GM18870 (cell line): Measurements from ENCODE around the gene AMZ1.
"Not testable (repeated sequence)": the region's sequence is repeated elsewhere in the genome, so short reads cannot be mapped to it uniquely, and the experiment has no call there.

Experiments
- ATAC-seq: cut with Tn5 transposase; IDR thresholded peaks from one replicate; pipeline ENCODE4 v1.9.1; 2021; ENCODE audit warnings: moderate library complexity; ENCODE audit not compliant: unreplicated experiment

The AMZ1 gene

DNA sequence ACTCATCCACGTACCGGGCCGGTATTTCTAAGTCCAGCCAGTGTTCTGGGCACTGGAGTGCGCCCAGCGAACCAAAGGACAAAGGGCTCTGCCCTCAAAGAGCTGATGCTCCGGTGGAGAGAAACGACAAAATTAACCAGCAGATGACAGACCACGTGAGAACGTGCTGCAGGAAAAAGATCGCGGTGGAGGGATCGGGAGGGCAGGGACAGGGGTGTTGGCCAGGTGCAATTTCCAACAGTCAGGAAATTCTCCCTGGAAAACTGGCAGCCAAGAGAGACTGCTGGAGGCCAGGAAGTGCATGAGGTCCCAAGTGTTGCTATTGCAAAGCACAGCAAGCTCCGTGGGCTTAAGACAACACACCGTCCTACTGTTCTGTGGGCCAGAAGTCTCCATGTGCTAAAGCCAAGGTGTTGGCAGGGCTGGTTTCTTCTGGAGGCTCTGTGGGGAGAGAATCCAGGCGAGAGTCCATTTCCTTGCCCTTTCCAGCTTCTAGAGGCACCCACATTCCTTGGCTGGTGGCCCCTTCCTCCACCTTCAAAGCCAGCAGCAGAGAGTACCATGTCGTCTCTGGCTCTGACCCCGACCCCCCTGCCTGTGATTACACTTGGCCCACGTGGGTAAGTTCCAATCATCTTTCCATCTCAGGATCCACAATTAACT lies 21.3 kb upstream of the AMZ1 start:
- ATAC-seq: no peak

DNA sequence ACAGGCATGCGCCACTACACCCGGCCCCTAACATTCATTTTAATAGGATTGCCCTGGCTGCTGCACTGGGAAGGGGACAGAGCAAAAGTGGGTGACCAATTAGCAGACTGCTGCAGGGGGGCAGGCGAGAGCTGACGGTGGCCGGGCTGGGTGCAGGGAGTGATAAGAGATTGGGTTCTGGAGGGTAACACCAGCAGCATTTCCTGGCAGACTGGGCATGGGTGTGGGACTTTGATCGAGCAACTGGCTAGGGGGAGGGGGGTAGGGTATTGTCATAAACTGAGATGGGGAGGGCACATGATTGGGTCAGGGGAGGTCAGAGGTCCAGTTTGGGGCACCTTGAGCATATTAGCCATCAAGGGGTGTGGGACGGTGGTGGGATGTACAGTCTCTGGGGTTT lies 20.2 kb upstream of the AMZ1 start:
- ATAC-seq: no peak

DNA sequence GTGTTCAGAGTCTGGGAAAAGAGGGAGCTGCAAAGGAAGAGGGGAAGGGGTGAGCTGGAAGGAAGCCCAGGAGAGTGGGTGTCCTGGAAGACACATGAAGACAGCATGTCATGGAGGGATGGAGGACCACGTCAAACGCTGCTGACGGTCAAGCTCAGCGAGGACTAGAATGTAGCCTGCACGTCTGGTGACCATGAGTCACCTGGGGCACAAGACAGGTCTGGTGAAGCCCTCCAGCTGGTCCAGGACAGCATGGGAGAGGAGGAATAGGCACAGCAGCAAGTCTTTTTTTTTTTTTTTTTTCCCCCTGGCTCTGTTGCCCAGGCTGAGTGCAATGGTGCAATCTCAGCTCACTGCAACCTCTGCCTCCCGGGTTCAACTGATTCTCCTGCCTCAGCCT lies 19.6 kb upstream of the AMZ1 start:
- ATAC-seq: no peak

DNA sequence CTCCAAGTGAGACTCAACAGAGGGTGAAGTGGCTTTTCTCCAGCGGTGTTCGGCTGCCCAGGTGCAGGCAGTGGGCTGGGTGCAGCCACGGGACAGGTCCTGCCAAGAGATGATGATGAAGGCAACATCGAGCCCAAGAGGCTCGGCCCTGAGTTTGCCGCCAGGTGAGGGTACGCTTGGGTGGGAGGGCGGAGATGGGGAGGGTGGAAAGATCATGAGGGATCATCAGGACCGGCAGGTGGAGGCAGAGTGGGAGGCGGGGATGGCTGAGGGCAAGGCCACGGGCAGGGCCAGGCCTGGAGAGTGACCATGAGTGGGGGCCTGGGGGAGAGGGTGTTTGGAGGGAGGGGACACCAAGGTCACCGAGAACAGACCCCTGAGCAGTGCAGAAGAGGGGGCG lies 17.8 kb upstream of the AMZ1 start:
- ATAC-seq: no peak

DNA sequence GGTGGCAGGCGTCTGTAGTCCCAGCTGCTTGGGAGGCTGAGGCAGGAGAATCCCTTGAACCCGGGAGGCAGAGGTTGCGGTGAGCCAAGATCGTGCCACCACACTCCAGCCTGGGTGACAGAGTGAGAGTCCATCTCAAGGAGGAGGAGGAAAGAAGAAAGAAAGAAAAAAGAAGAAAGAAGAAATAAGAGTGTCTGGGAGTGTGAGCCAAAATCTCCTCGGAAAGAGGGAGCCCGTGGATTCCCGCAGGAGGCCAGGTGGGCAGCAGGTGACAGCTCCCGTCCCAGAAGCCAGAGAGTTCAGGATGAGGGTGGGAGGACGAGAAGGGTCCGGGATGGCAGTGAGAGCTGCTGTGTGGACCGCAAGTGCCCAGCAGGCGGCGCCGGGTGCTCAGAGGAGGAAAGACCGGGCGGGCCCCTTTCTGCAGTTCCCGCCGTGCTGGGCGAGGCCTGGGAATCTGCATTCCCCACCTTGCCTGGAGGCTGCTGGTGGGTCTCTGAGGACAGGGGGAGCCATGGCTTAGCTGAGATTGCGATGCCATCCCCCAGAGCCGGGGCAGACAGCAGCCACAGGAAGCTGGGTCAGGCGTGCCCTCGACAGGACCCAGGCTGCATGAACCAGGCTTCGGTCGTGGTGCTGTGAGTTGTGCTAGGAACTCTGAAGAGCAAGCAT lies 17.1 kb upstream of the AMZ1 start:
- no peak for ATAC-seq

DNA sequence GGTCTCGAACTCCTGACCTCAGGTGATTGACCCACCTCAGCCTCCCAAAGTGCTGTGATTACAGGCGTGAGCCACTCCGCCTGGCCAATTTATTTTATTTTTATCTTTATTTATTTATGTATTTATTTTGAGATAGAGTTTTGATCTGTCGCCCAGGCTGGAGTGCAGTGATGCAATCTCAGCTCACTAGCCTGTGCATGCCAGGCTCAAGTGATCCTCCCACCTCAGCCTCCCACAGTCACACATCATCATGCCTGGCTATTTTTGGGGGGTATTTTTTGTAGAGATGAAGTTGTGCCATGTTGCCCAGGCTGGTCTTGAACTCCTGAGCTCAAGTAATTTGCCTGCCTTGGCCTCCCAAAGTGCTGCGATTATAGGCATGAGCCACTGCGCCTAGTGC lies 14.8 kb upstream of the AMZ1 start:
- not testable (repeated sequence) for ATAC-seq

DNA sequence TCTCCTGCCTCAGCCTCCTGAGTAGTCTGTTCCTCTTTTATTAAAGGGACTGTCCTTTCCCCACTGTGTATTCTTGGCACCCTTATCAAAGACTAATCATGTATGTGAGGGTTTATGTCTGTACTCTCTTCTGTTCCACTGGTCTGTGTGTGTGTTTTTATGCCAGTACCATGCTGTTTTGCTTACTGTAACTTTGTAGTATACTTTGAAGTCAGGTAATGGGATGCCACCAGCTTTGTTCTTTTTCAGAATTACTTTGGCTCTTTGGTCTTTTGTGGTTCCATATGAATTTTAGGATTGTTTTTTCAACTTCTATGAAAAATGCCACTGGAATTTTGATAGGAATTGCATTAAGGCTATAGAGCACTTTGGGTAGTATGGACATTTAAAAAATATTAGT lies 14.1 kb upstream of the AMZ1 start:
- ATAC-seq: no peak

DNA sequence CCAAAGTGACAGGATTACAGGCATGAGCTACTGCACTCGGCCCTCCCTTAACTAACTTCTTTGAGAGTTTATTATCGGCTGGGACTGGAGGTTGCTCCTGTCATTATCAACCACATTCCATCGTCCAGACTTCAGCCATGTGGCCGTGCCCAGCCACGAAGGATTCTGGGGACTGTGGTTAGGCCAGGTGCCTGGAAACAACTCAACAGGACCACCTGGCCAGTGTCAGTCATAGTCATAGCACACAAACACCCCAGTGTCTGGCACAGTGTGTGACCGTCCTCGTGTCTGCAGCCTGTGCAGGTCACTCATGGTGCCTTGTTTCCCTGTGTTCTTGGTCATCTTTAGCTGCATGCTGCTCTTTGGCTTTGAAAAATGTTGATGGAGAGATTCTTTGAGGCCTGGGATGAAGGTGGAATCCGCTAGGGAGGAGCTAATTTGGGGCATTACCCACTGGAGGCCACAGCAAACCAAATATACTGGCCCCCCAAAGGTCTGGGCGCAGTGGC lies 12.7 kb upstream of the AMZ1 start:
- no peak for ATAC-seq

DNA sequence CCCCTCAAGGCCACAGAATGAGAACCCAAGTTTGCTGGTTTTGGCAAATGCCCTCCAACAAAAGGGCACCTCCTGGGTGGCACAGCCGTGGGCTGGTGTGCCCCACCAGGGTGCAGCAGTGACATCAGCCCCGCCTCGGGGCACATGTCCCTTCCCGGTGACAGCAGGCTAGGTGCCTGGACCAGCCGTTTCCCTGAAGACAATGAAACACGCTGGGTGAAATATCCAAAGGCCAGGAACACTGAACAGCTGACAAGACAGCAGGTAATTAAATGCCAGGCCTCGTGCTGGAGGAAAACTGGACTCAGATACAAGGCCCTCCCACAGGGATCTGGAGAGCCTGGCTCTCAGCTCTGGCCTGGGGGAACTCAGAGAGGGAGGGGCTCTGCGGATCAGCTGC lies 11.4 kb upstream of the AMZ1 start:
- not testable (repeated sequence) for ATAC-seq

DNA sequence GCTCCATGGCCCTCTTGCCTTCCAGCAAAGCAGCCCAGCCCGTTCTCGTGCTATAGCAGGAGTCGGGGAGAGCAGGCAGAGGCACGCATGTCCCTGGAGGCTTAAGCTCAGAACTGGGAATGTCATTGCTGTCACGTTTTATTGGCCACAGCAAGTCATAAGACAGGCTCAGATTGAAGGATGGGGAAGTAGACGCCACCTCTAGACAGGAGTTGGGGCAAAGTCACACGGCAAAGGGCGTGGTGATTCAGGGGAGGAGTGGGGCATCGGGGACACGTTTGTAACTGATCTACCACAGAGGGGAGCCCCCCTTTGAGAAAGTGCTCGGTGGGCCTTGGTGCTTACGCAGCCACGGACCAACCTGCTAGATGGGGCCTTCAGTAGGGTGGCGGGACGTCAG lies 9.5 kb upstream of the AMZ1 start:
- ATAC-seq: not testable (repeated sequence)

DNA sequence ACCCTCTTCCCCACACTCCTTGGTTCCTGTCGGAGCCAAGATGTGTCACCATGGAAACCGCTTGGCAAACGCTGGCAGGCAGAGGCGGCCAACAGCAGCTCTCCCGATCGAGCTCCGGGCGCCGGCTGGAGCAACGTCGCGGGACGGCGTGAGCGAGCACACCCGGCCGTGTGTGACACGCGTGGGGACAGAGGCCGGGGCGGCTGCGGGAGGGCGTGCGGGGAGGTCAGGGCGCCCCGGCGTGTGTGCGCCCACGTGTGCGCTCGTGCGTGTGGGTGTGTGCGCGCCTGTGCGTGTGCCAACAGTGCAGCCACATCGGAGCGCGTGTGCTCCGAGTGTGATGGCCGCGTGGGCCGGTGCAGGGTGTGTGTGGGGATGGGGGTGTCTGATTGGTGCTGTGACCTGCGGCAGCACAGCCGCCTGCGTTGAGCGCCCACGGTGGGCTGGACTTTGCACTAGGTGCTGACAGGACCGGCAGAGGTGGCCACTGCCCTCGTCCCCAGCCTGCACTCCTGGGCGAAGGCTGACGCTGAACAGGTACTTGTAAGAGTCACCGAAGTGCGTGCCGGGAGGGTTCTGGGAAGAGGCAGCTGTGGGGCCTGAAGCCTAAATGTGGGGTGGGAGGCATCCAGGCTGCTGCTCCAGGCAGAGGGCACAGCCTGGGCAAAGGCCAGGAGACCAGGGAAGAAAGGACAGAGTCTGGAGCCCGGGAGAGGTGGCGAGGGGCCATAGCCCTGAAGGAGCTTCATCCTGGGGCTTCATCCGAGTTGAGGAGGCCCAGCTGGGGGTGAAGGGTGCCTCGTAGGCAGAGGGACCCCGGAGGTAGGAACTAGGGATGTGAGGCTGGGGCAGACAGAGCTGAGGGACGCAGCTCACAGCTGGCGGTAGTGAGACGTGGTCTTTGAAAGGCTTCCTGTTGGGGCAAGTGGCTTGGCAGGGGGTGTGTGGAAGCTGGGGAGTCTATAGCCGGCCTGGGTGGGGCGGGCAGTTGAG lies 8.6 kb upstream of the AMZ1 start:
- ATAC-seq: not testable (repeated sequence)

DNA sequence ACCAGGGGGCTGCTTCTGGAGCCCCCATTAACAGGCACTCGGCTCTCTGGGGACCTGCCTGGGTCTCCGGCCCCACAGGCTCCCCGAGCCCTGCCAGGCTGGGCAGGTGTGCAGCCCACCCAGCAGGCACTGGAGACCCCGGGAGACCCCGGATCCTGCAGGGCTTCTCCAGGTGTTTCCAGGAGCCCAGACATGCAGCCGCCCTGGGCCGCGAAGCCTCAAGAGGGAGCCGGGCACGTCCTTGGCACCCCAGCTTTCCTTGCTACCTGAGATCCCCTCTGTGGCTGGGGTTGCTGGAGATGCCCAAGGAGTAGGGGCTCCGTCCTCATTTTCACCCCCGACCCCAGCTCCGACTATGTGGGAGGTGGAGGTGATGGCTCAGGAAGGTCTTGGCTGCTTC lies 7.7 kb upstream of the AMZ1 start:
- ATAC-seq: no peak

DNA sequence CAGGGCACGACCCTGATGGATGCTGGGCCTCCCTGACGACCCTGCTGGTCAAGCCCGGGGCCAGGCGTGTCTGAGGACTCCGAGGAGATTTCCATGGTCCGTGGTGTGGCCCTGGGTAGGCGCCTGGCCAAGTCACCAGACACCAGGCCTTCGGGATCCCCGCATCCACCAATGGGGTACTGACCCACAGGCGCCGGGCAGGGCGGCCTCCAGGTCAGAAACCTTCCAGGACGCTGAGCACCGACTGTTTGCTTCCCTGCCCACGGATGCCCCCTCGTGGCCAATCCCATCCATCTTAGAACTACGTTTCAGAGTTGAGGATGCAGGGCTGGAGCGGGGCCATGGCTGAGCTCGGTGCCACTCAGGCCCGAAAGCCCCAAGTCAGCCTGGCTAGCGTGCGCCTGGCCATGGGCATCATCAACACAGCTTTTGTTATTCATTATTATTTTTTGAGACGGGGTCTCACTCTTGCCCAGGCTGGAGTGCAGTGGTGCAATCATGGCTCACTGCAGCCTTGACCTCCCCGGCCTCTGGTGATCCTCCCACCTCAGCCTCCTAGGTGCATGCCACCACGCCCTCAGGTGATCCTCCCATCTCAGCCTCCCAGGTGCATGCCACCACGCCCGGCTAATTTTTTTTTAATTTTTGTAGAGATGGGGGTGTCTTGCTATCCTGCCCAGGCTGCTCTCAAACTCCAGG lies 7.1 kb upstream of the AMZ1 start:
- ATAC-seq: no peak

DNA sequence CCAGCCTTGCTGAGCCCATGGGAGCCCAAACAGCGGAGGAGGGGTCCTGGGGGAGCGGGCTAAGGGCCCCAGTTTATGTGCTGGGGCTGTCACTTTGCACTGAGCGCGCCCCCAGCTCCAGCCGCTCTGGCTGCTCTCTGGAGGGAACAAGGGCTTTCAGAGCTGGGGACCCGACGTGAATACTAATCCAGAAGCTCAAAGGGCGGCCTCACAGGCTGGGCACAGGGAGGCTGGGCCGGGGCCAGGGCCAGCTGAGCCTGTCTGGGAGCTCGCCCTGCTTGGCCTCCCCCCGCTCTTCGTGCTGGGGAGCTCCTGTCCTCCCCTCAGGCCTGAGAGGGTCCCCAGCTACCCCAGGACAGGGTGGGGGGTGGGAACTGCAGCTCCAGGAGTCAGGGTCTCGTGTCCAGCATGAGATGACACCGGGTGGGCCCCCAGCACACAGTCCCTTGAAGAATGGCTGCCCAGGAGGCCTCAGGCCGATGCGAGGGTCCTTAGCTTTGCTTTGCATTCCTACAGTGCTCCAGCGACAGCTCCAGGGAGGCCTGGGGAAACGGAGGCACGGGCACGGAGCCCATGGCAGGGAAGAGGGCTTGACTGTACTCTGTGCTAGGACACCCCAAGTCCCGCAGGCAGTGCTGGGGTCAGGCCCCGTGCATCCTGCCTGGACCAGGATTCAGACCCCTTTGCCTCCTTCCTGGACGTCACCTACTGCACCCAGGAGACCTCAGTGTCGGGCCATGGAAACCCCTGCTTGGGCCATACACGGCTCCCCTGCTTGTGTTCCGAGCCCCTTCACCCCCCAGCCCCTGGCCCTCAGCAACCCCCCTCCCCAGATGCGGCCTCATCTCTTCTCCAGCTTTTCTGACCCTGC lies 5.8 kb upstream of the AMZ1 start:
- ATAC-seq: no peak

DNA sequence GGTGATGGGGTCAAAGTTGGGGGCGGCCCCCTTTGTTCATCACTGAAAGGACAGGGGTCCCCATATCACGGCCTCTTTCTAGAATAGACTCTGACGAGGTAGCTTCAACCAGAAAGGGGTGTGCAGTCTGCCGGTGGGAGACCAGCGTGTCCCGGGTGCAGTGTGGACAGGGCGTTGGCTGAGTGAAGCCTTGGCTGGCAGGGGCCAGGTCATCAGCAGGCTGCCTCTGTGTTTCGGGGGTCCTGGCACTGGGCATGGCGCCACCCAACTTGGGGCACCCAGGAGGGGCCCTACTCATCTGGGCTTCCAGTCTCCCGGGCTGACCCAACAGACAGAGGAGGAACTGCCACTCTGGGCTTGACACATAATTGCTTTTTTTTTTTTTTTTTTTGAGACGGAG lies 3.5 kb upstream of the AMZ1 start:
- ATAC-seq: no peak

DNA sequence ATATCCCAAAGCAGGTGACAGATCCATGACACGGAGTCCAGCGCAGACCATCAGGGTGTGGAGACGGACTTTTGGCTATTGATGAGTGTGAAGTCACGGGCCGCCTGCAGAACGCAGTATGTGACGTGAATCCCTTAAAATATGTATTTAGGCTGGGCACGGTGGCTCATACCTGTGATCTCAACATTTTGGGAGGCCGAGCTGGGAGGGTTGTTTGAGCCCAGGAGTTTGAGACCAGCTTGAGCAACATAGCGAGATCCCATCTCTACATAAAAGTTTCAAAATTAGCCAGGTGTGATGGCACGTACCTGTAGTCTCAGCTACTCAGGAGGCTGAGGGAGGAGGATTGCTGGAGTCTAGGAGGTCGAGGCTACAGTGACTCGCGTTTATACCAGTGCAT lies 1.9 kb upstream of the AMZ1 start:
- no peak for ATAC-seq

DNA sequence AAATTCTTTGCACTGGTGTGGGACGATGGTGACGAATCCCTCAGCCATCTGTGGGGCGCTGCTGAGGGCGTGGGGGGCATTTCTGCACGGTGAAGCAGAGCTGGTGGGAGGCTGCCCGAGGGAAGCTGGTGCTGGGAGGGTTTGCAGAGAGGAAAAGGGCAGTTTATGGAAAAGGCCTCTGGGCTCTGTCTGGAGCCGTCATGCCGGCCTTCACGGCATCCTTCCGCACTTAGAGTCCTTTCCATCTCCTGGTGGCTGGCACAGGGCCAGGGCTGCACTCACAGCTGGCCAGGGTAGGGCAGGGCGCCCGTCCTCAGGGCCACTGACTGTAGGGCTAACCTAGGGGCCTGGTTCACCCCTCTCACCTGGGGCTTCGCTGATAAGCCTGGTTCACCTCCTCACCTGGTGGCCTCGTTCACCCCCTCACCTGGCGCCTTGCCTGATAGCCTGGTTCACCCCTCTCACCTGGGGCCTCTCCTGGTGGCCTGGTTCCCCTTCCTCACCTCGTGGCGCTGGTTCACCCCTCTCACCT lies 598 bp upstream of the AMZ1 start:
- no peak for ATAC-seq

DNA sequence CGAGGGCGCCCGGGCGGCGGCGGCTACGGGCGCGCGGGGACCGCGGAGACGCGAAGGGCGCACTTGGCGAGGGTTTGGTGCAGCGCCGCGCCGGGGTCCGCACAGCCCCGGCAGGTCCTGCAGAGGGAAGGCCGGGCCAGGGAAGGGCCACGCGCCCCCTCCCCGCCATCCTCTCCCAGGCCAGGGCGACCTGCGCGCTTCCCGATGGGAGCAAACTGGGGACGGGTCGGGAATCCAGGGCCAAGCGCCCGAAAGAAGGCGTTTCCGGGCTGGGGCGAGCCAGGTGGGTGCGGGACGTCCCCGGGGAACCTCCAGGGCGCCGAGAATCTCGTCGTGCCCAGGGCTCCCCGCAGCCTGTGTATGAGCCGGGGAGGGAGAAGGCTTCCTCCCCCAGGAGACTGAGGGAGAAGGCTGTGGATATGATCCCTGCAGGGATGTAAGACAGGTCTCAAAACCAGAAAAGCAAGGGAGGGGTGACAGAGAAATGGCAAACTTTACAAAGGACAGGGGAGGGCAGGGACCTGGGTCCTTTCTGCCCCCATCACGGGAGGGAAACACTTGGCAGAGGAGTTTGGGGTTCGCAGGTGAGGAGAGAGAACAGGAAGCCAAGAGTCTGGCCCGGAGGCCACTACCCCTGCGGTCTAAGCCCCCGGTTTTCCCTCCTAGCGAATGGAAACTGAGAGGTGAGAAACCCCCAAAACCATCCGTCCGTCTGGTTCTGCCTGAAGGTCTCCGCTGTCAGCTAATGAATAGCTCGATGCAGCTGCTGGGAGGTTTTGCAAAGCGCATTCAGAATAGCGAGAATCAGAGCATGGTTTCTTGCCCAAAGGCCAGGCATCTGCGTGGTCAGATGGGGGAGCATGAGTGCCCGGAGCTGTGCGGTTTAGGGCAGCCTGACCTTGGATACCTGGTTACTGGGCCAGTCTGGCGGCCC lies 674 bp downstream of the AMZ1 start:
- ATAC-seq: peak; percentile 83
